GM21390 (cell line): ENCODE data around the gene OTOP3.
"Not testable (repeated sequence)": the region's sequence is repeated elsewhere in the genome, so short reads cannot be mapped to it uniquely, and the experiment has no call there.

Source experiments
- ATAC-seq: cut with Tn5 transposase; IDR thresholded peaks from one replicate; pipeline ENCODE4 v1.9.1; 2021; ENCODE audit not compliant: unreplicated experiment

The OTOP3 gene

GRCh38 chr17:74959826-74960515, 24.3 kb downstream of the OTOP3 start:
- ATAC-seq = no peak

- ATAC-seq = no peak
Measured at GRCh38 chr17:74960570-74961342, 25.1 kb downstream of the OTOP3 start.

- no peak for ATAC-seq
Measured at GRCh38 chr17:74961657-74962350, 26.1 kb downstream of the OTOP3 start.

GRCh38 chr17:74962622-74963394, 27.1 kb downstream of the OTOP3 start:
- no peak for ATAC-seq

DNA sequence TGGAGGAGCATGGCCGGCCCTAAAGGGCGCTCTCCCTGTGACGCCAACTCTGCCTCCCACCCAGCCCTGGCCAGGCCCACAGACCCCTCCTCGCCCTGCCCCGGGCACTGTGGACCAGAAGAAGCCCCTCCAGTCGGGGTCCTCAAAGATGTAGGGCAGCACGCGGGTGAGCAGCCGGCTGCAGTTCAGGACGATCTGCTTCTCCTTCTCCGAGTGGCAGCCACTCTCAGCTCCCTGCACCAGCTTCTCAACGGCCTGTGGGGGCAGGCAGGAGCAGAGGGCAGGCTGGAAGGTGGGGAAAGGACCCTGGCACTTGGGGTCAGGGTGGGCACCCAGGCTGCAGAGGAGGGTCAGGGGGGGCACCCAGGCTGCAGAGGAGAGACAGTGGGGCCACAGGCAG, 28.0 kb downstream of the OTOP3 start:
- ATAC-seq = no peak

DNA sequence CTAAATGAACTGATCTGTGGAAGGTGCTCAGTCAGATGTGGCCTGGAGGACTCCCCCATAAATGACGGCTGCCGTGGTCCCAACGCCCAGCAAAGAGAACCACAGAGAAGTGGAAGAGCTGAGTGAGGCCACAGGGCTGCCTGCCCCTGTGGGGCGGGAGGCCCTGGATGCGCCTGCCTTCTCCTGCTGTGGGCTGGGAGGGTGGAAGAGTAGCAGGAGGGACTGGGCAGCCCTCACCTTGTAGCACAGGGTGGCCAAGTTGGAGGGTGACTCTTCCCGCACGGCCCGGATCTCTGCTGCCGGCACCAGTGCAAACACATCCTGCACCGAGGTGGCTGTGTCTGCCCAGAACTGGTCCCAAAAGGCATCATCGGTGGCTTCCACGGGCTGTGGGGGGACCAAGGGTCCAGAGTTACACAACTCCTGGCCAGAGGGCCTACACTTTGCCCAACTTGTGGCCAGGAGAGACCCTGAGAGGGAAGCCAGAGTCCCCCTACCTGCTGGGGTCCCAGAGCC, 28.6 kb downstream of the OTOP3 start:
- no peak for ATAC-seq

- no peak for ATAC-seq
Measured at GRCh38 chr17:74964988-74965622, 29.4 kb downstream of the OTOP3 start.

DNA sequence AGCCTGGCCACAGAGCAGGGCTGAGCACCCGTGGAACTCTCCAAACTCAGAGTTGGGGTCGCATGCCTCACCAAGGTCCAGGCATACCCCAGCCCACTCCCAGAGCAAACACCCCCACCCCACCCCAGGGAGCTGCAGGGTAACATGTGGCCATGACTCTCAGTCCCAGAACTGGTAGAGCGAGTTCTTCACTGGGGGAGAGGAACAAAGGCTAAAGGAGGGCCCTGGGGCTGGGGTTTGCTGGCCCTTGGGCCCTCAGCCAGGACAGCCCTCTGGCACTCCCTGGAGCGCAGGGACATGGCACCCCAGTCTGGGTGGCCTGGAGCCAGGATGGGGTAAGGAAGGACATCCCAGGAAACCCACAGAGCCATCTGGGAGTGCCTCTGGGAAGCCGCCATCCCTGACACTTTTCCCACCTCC, 32.7 kb downstream of the OTOP3 start:
- ATAC-seq = no peak

DNA sequence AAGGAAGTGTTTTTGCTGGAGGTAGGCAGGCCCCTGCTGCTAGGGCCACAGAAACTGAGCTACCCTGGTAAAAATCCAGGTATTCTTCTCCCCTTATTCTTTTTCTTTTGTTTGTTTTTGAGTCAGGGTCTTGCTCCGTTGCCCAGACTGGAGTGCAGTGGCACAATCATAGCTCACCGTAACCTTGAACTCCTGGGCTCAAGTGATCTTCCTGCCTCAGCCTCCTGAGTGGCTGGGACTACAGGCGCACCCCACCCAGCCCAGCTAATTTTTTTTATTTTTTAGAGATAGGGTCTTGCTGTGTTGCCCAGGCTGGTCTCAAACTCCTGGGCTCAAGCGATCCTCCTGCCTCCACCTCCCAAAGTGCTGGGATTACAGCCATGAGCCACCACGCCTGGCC, 33.8 kb downstream of the OTOP3 start:
- ATAC-seq = not testable (repeated sequence)

DNA sequence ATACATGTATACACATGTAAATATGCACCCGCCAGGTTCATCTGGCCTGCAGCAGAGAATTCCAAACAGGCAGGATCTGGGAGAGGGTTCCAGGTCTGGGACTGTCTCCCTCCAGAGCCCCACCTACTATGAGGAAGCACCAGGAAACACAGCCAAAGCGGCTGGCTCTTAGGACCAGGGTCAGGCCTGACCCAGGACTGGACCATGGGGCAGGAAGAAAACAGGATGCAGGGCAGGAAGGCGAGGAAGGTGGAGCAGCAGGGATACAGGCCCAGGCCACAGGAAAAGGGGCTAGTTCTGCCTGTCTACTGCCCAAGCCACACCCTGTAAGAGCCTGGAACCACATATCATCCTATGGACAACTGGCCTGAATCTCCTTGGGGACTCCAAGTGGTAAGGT, 34.7 kb downstream of the OTOP3 start:
- ATAC-seq = no peak

- no peak for ATAC-seq
Measured at GRCh38 chr17:74971069-74971841, 35.6 kb downstream of the OTOP3 start.

DNA sequence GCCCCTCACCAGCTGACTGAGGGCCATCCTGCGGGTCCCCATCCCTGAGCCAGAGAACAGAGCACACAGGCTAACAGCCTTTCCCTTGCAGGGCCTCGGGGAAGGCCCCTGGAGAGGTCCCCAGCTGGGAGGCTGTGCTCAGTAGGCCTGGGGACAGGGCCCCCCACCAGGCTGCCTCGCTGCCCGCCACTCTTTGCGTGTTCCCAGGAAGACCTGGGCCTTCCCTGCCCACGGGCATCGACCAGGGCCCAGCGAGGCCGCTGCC, 36.1 kb downstream of the OTOP3 start:
- ATAC-seq = no peak

DNA sequence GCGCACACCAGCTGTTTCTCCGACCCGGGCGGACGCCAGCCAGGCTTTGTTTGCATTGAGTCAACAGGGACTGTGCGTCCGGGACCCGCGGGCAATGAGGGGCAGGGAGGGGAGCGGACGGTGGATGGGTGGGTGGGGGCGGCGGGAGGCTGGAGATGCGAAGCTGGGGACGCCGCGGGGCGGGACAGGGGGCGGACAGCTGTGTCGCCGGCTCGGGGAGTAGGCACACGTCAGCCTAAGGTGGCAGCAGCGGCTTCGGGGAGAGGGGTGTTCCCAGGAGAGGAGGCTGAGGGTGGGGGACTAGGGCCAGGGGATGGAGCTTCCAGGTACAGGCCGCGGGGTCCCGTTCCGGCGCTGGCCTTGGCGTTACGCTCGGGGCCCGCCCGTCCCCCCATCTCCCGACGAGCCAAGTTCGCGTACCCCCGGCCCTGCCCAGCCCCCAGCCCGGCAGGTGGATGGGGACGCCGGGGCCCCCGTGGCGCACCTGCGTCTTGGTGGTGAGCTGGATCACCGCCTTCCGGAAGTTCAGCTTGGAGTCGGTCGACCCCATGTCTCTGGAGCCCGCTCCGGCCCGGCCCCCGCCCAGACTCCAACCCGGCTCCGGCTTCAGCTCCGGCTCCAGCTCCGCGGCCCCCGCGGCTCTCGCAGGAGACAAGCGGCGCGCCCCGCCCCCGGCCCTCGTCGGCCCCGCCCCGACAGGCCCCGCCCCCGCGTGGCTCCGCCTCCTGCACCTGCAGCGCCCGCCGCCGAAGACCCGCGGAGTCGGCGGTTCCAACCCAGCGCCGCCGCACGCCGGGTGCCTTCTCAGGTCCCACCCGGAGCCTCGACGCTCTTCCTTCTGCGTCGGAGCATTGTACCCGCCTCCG, 36.6 kb downstream of the OTOP3 start, which contains the start of gene HID1:
TSS of gene HID1 (minus strand) at position 653 of the 866 bp plus-strand sequence. CDS start at position 550, 103 bp downstream.
- ATAC-seq = no peak

DNA sequence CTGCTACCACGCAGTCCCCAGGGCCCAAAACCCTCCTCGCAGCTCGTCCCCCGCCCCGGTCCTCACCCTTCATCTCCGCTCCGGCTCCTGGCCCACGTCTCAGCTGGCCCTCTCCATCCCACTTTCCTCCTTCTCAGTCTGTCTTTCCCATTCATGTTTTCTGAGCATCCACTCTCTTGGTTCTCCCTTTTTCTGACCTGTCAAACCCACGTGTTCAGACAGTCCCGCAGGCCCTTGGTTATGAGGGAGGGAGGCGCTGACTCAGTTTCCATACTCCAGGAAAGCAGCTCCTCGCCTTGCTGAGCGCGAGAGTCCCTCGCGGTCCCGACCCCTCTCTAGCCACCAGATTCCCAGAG, 37.3 kb downstream of the OTOP3 start:
- no peak for ATAC-seq

- no peak for ATAC-seq
Measured at GRCh38 chr17:74975943-74976342, 40.2 kb downstream of the OTOP3 start.

- no peak for ATAC-seq
Measured at GRCh38 chr17:74977802-74978201, 42.1 kb downstream of the OTOP3 start.

- ATAC-seq = no peak
Measured at GRCh38 chr17:74978240-74978639, 42.5 kb downstream of the OTOP3 start.

DNA sequence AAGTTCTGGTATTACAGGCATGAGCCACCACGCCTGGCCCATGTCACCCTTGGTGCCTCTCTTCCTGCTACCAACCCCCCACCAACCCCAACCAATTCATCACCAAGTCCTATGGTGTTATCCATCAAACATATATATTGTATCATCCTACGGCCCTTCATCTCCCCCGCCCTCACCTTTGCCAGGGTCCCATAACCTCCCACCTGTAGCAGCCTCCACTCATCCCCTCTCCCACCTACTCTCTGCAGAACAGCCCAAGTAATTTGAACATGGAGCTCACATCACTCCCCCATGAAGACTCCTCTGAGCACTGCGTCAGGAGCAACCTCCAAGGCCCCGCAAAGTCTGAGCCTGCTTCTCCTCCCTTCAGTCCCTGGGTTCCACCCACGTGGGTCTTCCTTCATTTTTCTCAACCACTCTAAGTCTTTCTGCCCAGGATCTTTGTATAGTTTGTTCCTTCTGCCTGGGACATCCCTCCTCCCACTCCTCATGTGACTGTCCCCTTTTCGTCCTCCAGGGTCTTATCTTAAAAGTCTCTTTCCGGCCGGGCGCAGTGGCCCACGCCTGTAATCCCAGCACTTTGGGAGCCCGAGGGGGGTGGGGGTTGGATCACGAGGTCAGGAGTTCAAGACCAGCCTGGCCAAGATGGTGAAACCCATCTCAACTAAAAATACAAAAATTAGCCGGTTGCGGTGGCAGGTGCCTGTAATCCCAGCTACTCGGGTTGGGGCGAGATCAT, 43.9 kb downstream of the OTOP3 start:
- ATAC-seq = no peak
